Loucy (cell line): ENCODE results near the gene CYTIP.

Source experiments
- CTCF ChIP-seq: fragments of 200-600 bp; sonication (generic); conservative IDR thresholded peaks from 2 replicates; pipeline ENCODE4 v1.5.1; 2014; ENCODE audit warnings: mild to moderate bottlenecking, antibody characterized with exemption, low read length
- EZH2phosphoT487 ChIP-seq: fragments of 200-600 bp; IDR thresholded peaks from 2 replicates; pipeline ENCODE4 v1.6.1; 2018; ENCODE audit warnings: antibody characterized with exemption, mild to moderate bottlenecking, moderate library complexity, borderline replicate concordance

- no peak for TF ChIP-seq EZH2phosphoT487
- TF ChIP-seq CTCF: no peak
Observed at GRCh38 chr2:157488877-157489276, 45.0 kb upstream of the CYTIP start.
